ENCODE measurements around the gene TRAPPC14. TPM values are rescaled to one million over a fixed set of nuclear protein-coding genes. Genes with fewer than 3 reads are reported as not detected.
A peak's percentile ranks its signal among the peaks of the same experiment; 100 is the strongest.
"Not testable (repeated sequence)": the region's sequence is repeated elsewhere in the genome, so short reads cannot be mapped to it uniquely, and the experiment has no call there.

Gene TRAPPC14
- polyA plus RNA-seq, 1 donor = 23.8 TPM

DNA sequence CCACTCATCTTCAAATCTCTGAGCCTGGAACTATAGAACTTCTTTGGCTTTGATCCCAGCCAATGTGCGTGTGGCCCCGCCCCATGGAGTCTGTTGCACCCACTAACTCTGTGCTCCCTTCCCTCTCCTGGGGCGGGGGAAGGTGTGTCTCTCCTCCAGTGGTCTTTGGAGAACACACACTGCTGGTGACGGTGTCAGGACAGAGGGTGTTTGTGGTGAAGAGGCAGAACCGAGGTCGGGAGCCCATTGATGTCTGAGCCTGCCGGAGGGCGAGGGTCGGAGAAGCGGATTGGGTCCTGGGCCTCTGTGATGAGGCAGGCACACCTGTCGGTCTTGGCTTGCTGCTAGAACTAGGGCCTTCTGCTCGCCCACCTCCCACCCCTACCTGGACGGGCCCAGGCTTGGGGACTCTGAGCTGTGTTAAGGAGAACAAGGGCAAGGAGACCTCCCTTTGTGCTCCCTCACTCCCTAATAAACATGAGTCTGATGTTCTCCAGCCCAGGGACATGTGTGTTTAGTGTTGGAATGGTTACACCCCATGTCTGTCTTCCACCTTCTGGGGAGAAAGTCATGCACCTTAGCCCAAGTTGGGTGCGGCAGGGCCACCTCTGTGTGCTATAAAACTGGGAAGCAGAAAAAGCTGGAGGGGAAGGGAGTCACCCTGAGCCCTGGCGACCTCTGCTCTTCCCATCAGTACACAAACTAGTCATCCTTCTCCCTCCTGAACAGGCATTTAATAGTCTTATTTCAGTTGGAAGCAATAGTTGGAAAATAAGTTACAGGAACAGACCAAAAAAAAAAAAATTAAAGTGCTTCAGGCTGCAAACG, 4.6 kb downstream of the TRAPPC14 start:
- Histone ChIP-seq H3K4me3 (ENCODE audit: low read length) (no peak overlapping the region), H3K4me1 (ENCODE audit: control insufficient read depth, insufficient read depth, low read length) (peaks cover 66% of the 10 kb centered on the region), H3K27me3 (ENCODE audit: control insufficient read depth, insufficient read depth, low read length) (no peaks in the 10 kb centered on the region), H3K27ac (ENCODE audit: low read length) (peak overlapping the region; percentile 77), H3K9me3 (ENCODE audit: control insufficient read depth, low read depth, low read length) (no peaks in the 10 kb centered on the region), H3K36me3 (ENCODE audit: control insufficient read depth, insufficient read depth, low read length) (peaks cover 44% of the 10 kb centered on the region)
- WGBS (ENCODE audit: insufficient coverage, low lambda C conversion rate) = 57% methylated on average over 1 of the region's 16 CpGs
- DNase-seq = peak; percentile 49 to 76

DNA sequence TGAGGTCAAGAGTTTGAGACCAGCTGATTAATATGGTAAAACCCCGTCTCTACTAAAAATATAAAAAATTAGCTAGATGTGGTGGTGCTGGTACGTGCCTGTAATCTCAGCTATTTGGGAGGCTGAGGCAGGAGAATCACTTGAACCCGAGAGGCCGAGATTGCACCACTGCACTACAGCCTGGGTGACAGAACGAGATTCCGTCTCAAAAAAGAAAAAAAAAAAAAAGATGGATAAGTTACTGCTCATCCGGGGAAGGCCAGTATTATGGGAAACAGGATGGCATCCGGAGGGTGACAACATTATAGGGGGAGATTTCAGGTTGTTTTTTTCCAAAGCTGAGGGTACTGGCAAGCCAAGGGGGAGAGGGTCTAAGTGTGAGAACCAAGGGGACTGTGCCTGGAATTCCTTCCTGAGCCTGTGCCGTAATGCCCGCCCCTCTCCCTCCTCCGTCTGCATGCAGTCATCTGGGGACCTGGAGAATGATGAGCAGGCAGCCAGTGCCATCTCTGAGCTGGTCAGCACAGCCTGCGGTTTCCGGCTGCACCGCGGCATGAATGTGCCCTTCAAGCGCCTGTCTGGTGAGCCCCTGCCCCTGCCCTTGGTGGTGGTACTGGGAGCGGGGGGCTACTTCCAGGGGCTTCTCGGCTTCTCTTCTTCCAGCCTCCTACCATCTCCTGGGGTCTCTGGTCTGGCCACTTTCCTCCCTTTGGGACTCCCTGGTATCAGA, 5.4 kb downstream of the TRAPPC14 start:
- WGBS (ENCODE audit: insufficient coverage, low lambda C conversion rate) = 100% methylated on average over 2 of the region's 18 CpGs
- Histone ChIP-seq H3K27me3 (ENCODE audit: control insufficient read depth, insufficient read depth, low read length) (no peaks in the 10 kb centered on the region), H3K27ac (ENCODE audit: low read length) (peak overlapping the region; percentile 77), H3K9me3 (ENCODE audit: control insufficient read depth, low read depth, low read length) (no peaks in the 10 kb centered on the region), H3K36me3 (ENCODE audit: control insufficient read depth, insufficient read depth, low read length) (peaks cover 44% of the 10 kb centered on the region), H3K4me3 (ENCODE audit: low read length) (no peak overlapping the region), H3K4me1 (ENCODE audit: control insufficient read depth, insufficient read depth, low read length) (peaks cover 69% of the 10 kb centered on the region)
- DNase-seq = no peak

DNA sequence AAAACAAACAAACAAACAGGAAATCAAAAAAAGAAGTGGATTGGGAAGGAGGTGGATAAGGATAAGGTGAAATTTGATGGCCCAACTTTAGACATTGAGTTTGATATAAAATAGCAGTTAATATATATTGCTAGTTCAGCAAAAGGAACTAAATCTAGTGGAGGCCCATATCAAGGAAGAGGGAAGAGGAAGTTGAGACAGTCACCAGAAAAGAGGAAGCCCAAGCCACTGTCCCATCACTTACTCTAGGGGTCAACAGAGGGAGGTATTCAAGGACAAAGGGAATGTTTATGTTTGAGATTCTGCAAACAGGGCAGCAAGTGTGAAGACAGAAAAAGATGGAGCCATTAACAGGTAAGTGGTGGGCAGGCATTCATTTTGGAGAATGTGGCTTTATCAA, 6.1 kb downstream of the TRAPPC14 start:
- H3K9me3 ChIP-seq (ENCODE audit: control insufficient read depth, low read depth, low read length) = no peaks in the 10 kb centered on the region
- H3K27me3 ChIP-seq (ENCODE audit: control insufficient read depth, insufficient read depth, low read length) = no peaks in the 10 kb centered on the region
- no peak for DNase-seq
- no peak overlapping the region for H3K4me3 ChIP-seq (ENCODE audit: low read length)
- H3K27ac ChIP-seq (ENCODE audit: low read length) = no peak overlapping the region
- H3K4me1 ChIP-seq (ENCODE audit: control insufficient read depth, insufficient read depth, low read length) = peaks cover 67% of the 10 kb centered on the region
- peaks cover 44% of the 10 kb centered on the region for H3K36me3 ChIP-seq (ENCODE audit: control insufficient read depth, insufficient read depth, low read length)

DNA sequence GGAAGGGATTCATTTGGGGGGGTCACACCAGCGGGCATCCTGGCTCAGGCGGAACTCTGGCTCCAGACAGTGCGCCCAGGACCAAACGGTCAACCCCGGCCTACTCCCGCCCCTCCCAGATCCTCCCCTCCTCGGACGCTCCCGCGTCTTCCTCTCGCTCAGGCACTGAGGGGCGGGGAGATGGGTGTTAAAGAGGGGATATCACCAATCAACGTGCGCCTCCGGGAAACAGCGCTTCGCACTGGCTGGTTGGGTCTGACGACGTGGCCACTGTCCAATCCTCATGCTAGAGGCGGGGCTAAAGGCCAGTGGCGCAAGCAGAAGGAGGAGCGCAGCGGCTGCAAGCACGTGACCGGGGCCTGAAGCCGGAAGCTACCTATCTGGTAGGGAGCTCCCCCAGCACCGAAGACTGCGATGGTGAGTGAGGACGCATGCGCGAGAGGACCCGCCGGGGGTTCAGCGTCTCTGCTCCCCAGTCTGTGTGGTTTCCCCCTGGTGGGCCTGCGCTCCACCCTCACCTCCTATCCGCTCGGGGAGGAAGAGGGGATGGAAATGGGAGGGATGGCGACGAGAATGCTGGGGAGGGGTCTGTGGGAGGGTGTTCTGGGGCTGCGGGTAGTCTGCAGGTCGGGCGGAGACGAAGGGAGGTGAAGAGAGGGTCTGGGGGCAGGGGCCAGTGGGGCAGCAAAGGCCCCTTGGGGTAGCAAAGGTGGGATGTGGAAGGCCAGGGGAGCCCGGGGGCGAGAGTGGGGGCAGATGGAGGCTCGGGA, 9.8 kb downstream of the TRAPPC14 start, which contains the start of gene LAMTOR4:
TSS of gene LAMTOR4 (plus strand) at position 360 of the 770 bp plus-strand sequence. CDS start at position 415, 55 bp downstream.
- H3K4me3 ChIP-seq (ENCODE audit: low read length) = peak within 1 kb of the TSS; percentile 95
- H3K9me3 ChIP-seq (ENCODE audit: control insufficient read depth, low read depth, low read length) = no peaks in the 10 kb centered on the region
- no peaks in the 10 kb centered on the region for H3K27me3 ChIP-seq (ENCODE audit: control insufficient read depth, insufficient read depth, low read length)
- H3K36me3 ChIP-seq (ENCODE audit: control insufficient read depth, insufficient read depth, low read length) = peaks cover 14% of the 10 kb centered on the region
- H3K4me1 ChIP-seq (ENCODE audit: control insufficient read depth, insufficient read depth, low read length) = peaks cover 34% of the 10 kb centered on the region
- peak; percentile 99 to 100 for DNase-seq
- WGBS (ENCODE audit: insufficient coverage, low lambda C conversion rate) = no CpG with 5 or more reads among the region's 46 CpGs
- H3K27ac ChIP-seq (ENCODE audit: low read length) = peak within 1 kb of the TSS; percentile 76

DNA sequence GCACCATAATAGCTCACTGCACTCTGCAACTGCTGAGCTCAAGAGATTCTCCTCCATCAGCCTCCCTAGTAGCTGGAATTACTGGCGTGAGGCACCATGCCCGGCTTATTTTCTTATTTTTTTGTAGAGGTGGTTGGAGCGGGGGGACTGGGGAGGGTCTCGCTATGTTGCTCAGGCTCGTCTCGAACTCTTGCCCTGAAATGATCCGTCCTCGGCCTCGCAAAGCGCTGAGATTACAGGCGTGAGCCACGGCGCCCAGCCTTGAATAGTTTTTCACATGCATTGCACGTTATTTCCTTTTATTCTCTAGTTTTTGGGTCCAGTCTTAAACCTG, 10.3 kb downstream of the TRAPPC14 start:
- Histone ChIP-seq H3K27ac (ENCODE audit: low read length) (peak overlapping the region; percentile 76), H3K4me1 (ENCODE audit: control insufficient read depth, insufficient read depth, low read length) (peaks cover 29% of the 10 kb centered on the region), H3K4me3 (ENCODE audit: low read length) (peak overlapping the region; percentile 95), H3K36me3 (ENCODE audit: control insufficient read depth, insufficient read depth, low read length) (peaks cover 9% of the 10 kb centered on the region), H3K9me3 (ENCODE audit: control insufficient read depth, low read depth, low read length) (no peaks in the 10 kb centered on the region), H3K27me3 (ENCODE audit: control insufficient read depth, insufficient read depth, low read length) (no peaks in the 10 kb centered on the region)
- DNase-seq = no peak
- WGBS (ENCODE audit: insufficient coverage, low lambda C conversion rate) = no CpG with 5 or more reads among the region's 14 CpGs

DNA sequence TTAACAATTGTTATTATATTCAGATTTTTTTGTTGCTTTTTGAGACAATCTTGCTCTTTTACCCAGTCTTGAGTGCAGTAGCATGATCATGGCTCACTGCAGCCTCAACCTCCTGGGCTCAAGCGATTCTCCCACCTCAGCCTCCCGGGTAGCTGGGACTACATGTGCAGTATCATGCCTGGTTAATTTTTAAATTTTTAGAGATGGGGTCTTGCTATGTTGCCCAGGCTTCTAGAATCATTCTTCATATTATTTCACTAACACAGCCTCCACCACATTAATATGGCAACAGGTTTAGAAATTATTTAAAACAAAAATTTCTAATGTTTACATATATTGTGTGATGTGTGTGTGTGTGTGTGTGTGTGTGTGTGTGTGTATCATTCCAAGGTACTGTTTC, 11.2 kb downstream of the TRAPPC14 start:
- H3K27ac ChIP-seq (ENCODE audit: low read length) = no peak overlapping the region
- H3K4me3 ChIP-seq (ENCODE audit: low read length) = no peak overlapping the region
- H3K9me3 ChIP-seq (ENCODE audit: control insufficient read depth, low read depth, low read length) = no peaks in the 10 kb centered on the region
- peaks cover 4% of the 10 kb centered on the region for H3K36me3 ChIP-seq (ENCODE audit: control insufficient read depth, insufficient read depth, low read length)
- DNase-seq = no peak
- no CpG with 5 or more reads among the region's 2 CpGs for WGBS (ENCODE audit: insufficient coverage, low lambda C conversion rate)
- peaks cover 24% of the 10 kb centered on the region for H3K4me1 ChIP-seq (ENCODE audit: control insufficient read depth, insufficient read depth, low read length)
- H3K27me3 ChIP-seq (ENCODE audit: control insufficient read depth, insufficient read depth, low read length) = no peaks in the 10 kb centered on the region

DNA sequence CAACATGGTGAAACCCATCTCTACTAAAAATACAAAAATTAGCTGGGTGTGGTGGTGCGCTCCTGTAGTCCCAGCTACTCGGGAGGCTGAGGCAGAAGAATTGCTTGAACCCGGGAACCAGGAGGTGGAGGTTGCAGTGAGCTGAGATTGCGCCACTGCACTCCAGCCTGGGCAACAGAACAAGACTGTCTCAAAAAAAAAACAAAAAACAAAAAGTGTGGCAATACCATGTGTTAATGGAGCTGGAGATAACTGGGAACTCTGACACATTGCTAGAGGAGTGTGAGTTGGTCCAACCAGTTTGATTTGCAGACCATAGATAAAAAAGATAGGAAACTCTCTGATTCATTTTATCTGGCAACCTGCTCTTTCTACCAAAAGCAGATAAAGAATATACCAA, 12.2 kb downstream of the TRAPPC14 start:
- H3K4me3 ChIP-seq (ENCODE audit: low read length); H3K36me3 ChIP-seq (ENCODE audit: control insufficient read depth, insufficient read depth, low read length); H3K27ac ChIP-seq (ENCODE audit: low read length); DNase-seq; H3K9me3 ChIP-seq (ENCODE audit: control insufficient read depth, low read depth, low read length); H3K27me3 ChIP-seq (ENCODE audit: control insufficient read depth, insufficient read depth, low read length): not testable (repeated sequence)
- WGBS (ENCODE audit: insufficient coverage, low lambda C conversion rate) = no CpG with 5 or more reads among the region's 4 CpGs
- peaks cover 21% of the 10 kb centered on the region for H3K4me1 ChIP-seq (ENCODE audit: control insufficient read depth, insufficient read depth, low read length)

DNA sequence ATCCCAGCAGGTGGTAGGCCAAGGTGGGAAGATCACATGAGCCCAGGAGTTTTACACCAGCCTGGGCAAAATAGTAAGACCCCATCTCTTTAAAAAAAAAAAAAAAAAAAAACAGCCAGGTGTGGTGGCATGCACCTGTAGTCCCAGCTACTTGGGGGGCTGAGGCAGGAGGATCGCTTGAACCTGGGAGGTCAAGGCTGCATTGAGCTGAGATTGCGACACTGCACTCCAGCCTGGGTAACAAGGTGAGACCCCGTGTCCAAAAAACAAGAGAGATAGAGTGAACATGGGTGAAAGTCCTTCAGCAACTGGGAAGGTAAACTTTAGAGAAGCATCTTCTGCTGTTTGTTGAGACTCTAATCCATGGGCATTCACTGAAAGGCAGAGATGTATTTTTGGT, 16.1 kb downstream of the TRAPPC14 start:
- no peaks in the 10 kb centered on the region for H3K9me3 ChIP-seq (ENCODE audit: control insufficient read depth, low read depth, low read length)
- H3K36me3 ChIP-seq (ENCODE audit: control insufficient read depth, insufficient read depth, low read length) = no peaks in the 10 kb centered on the region
- peak overlapping the region; percentile 32 for H3K27ac ChIP-seq (ENCODE audit: low read length)
- no peak overlapping the region for H3K4me3 ChIP-seq (ENCODE audit: low read length)
- no peak for DNase-seq
- H3K27me3 ChIP-seq (ENCODE audit: control insufficient read depth, insufficient read depth, low read length) = no peaks in the 10 kb centered on the region
- H3K4me1 ChIP-seq (ENCODE audit: control insufficient read depth, insufficient read depth, low read length) = peaks cover 6% of the 10 kb centered on the region
- WGBS (ENCODE audit: insufficient coverage, low lambda C conversion rate) = no CpG with 5 or more reads among the region's 3 CpGs

DNA sequence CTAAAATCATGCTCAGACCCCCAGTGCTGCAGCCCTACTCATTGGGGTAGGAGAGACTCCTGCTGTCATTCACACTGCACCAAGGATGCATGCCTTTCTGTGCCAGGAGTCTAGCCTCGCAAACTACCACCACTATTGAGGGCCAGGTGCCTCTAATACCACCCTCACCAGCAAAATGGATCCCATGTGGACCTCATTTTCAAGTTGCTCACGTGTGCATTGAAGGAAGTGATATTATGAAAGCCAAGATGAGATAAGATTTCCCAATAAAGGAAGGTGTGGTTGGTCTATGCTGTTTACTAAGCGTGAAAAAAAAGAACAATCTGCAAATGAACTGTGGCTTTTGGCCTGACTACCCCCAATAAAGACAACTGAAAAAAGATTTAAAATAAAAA, 17.0 kb downstream of the TRAPPC14 start:
- no peaks in the 10 kb centered on the region for H3K9me3 ChIP-seq (ENCODE audit: control insufficient read depth, low read depth, low read length)
- no CpG with 5 or more reads among the region's 3 CpGs for WGBS (ENCODE audit: insufficient coverage, low lambda C conversion rate)
- H3K27ac ChIP-seq (ENCODE audit: low read length) = peak overlapping the region; percentile 68
- no peak overlapping the region for H3K4me3 ChIP-seq (ENCODE audit: low read length)
- no peaks in the 10 kb centered on the region for H3K27me3 ChIP-seq (ENCODE audit: control insufficient read depth, insufficient read depth, low read length)
- peak; percentile 52 to 76 for DNase-seq
- no peaks in the 10 kb centered on the region for H3K36me3 ChIP-seq (ENCODE audit: control insufficient read depth, insufficient read depth, low read length)
- H3K4me1 ChIP-seq (ENCODE audit: control insufficient read depth, insufficient read depth, low read length) = peaks cover 6% of the 10 kb centered on the region

Data from large intestine (tissue), 3 donors.